OCI-LY3 (cell line): ENCODE measurements around the gene MRPS11.
"Not testable (repeated sequence)": the region's sequence is repeated elsewhere in the genome, so short reads cannot be mapped to it uniquely, and the experiment has no call there.

Experiments used
- H2AFZ ChIP-seq: fragments of 200-600, 300-600 bp; shearing (Covaris generic); 2 replicates; pipeline ENCODE4 v1.6.0; 2014; ENCODE audit warnings: antibody characterized with exemption, low read depth, low read length
- H3K27ac ChIP-seq: fragments of 200-600, 300-600 bp; sonication (generic); 2 replicates; pipeline ENCODE4 v1.5.1; 2014; ENCODE audit warnings: mild to moderate bottlenecking, low read length, moderate library complexity, mixed read lengths
- H3K27me3 ChIP-seq: fragments of 200-600, 300-600 bp; sonication (generic); 2 replicates; pipeline ENCODE4 v1.6.1; 2014; ENCODE audit warnings: low read depth, low read length, mixed read lengths
- H3K36me3 ChIP-seq: fragments of 200-600, 300-600 bp; sonication (generic); replicated peaks from 2 replicates; pipeline ENCODE3; 2014; ENCODE audit warnings: low read depth, low read length, mixed read lengths
- H3K4me1 ChIP-seq: fragments of 300-600, 200-600 bp; sonication (generic); 2 replicates; pipeline ENCODE4 v1.6.1; 2014; ENCODE audit warnings: low read length, mixed read lengths
- H3K4me2 ChIP-seq: fragments of 200-600, 300-600 bp; sonication (generic); 2 replicates; pipeline ENCODE4 v1.6.1; 2014; ENCODE audit warnings: low read length, mixed read lengths
- H3K4me3 ChIP-seq: fragments of 300-600, 200-600 bp; sonication (generic); 2 replicates; pipeline ENCODE4 v1.5.1; 2014; ENCODE audit warnings: antibody characterized with exemption, mild to moderate bottlenecking, low read length, moderate library complexity
- H3K79me2 ChIP-seq: fragments of 300-600, 200-600 bp; shearing (Covaris generic); 2 replicates; pipeline ENCODE4 v1.6.1; 2014; ENCODE audit warnings: mild to moderate bottlenecking, low read length, mixed read lengths
- H3K9ac ChIP-seq: fragments of 300-600, 200-600 bp; shearing (Covaris generic); 2 replicates; pipeline ENCODE4 v1.6.0; 2014; ENCODE audit warnings: mild to moderate bottlenecking, low read length, moderate library complexity
- H3K9me3 ChIP-seq: fragments of 200-600, 300-600 bp; shearing (Covaris generic); 2 replicates; pipeline ENCODE4 v1.6.1; 2014; ENCODE audit warnings: low read length, mixed read lengths; ENCODE audit not compliant: insufficient read depth
- H4K20me1 ChIP-seq: fragments of 200-600, 300-600 bp; sonication (generic); 2 replicates; pipeline ENCODE4 v1.6.1; 2016; ENCODE audit warnings: low read length, mixed read lengths; ENCODE audit not compliant: insufficient read depth
- EZH2phosphoT487 ChIP-seq: fragments of 200-600 bp; shearing (Covaris generic); IDR thresholded peaks from 2 replicates; pipeline ENCODE4 v1.6.1; 2018; ENCODE audit warnings: antibody characterized with exemption, mixed run types, low read depth
- TF ChIP-seq, protein P1 (sequence below): fragments of 200-600, 300-600 bp; sonication (generic); IDR thresholded peaks from 2 replicates; pipeline ENCODE4 v1.5.1; 2014; ENCODE audit warnings: antibody characterized with exemption, low read length, low read depth

The MRPS11 gene

DNA sequence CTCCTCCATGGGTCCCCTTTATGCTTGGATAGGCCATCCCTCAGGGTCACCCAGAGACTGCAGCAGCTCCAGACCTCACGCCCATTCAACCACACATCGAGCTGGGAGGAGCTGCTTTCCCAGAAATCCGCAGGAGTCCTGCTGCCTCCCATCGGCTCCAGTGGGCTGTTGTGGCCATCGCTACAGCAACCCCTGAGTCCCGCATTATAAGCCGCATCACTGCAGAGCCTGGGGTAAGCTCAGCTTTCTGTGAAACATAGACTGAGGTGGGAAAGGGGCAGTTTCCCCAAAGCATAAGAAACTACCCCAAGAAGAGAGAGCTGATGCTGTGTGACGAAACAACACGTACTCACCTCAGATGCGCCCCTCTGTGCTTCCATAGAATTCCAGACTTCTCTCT lies 36.1 kb upstream of the MRPS11 start:
- H3K79me2 ChIP-seq: no peaks in the 10 kb centered on the region
- no peak for TF ChIP-seq EZH2phosphoT487
- TF ChIP-seq, protein P1, sequence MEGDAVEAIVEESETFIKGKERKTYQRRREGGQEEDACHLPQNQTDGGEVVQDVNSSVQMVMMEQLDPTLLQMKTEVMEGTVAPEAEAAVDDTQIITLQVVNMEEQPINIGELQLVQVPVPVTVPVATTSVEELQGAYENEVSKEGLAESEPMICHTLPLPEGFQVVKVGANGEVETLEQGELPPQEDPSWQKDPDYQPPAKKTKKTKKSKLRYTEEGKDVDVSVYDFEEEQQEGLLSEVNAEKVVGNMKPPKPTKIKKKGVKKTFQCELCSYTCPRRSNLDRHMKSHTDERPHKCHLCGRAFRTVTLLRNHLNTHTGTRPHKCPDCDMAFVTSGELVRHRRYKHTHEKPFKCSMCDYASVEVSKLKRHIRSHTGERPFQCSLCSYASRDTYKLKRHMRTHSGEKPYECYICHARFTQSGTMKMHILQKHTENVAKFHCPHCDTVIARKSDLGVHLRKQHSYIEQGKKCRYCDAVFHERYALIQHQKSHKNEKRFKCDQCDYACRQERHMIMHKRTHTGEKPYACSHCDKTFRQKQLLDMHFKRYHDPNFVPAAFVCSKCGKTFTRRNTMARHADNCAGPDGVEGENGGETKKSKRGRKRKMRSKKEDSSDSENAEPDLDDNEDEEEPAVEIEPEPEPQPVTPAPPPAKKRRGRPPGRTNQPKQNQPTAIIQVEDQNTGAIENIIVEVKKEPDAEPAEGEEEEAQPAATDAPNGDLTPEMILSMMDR: no peak
- peaks cover 63% of the 10 kb centered on the region for H3K27me3 ChIP-seq

DNA sequence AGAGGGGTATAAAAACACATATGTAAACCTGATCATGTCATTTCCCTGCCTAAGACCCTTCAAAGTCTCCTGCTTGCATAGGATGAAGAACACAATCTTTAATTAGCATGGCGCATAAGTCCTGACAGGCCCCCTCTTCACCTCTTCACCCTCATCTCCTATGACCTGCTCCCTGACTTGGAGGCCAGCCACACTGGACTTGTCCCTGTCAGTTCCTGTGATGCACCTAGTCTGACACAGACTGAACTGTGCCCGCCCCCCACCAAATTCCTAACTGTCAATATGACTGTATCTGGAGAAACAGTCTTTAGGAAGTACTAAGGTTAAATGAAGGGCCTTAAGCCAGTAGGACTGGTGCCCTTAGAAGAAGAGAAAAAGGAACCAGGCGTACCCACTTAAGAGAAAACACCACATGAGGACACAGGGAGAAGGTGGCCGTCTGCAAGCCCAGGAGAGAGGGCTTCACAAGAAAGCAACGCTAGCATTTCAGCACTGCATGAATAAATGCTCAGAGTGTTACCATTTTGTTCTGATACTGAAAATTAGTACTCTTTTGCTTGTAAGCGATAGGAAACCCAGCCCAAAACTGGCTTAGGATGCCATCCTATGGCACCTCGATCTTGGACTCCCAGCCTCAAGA lies 34.3 kb upstream of the MRPS11 start:
- no peak for TF ChIP-seq EZH2phosphoT487
- H3K27ac ChIP-seq: no peak overlapping the region
- no peaks in the 10 kb centered on the region for H4K20me1 ChIP-seq
- no peaks in the 10 kb centered on the region for H3K79me2 ChIP-seq
- H3K27me3 ChIP-seq: peaks cover 45% of the 10 kb centered on the region
- no peak overlapping the region for H3K4me2 ChIP-seq
- H2AFZ ChIP-seq: no peak overlapping the region
- no peaks in the 10 kb centered on the region for H3K36me3 ChIP-seq
- H3K4me3 ChIP-seq: no peak overlapping the region
- no peak overlapping the region for H3K9ac ChIP-seq
- no peaks in the 10 kb centered on the region for H3K4me1 ChIP-seq
- H3K9me3 ChIP-seq: no peaks in the 10 kb centered on the region

More for the DNA sequence above, 36.1 kb upstream of the MRPS11 start:
- Histone ChIP-seq H2AFZ (no peak overlapping the region), H3K36me3 (no peaks in the 10 kb centered on the region), H3K4me2 (no peak overlapping the region), H3K9me3 (no peaks in the 10 kb centered on the region), H3K4me3 (no peak overlapping the region), H4K20me1 (no peaks in the 10 kb centered on the region), H3K9ac (no peak overlapping the region), H3K27ac (no peak overlapping the region), H3K4me1 (no peaks in the 10 kb centered on the region)

DNA sequence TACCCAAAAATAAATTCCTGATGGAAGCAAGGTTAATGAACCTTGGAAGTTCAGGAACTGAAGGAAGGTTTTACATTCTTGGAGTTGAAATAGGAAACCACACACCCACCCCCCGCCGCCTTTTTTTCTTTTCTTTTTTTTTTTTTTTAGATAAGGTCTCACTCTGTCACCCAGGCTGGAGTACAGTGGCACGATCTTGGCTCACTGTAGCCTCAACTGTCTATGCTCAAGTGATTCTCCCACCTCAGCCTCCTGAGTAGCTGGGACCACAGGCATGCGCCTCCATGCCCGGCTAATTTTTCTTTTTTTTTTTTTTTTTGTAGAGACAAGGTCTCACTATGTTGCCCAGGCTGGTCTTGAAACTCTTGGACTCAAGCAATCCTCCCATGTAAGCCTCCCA lies 33.4 kb upstream of the MRPS11 start:
- not testable (repeated sequence) for H4K20me1 ChIP-seq, H3K9me3 ChIP-seq, H3K4me1 ChIP-seq, H3K4me3 ChIP-seq, H3K36me3 ChIP-seq, H2AFZ ChIP-seq, H3K4me2 ChIP-seq, H3K9ac ChIP-seq, H3K79me2 ChIP-seq, H3K27ac ChIP-seq
- H3K27me3 ChIP-seq: peaks cover 37% of the 10 kb centered on the region

DNA sequence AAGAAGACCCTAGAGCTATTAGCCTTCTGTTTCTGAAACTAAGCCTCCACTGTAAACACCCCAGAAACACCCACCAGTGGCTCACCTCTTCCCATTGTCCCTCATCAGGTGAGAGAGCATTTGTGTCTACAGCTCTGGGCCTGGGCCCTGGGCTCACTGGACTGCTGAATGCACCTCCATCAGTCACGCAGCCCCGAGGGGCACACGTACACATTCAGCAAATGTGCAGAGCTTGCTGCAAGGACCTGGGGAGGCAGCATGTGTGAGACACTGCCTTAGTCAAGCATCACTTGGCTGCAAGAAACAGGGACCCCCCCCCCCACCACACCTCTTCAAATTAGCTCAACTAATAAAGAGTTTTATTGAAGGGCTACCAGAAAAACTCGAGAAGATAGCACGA lies 29.3 kb upstream of the MRPS11 start:
- no peak overlapping the region for H3K9ac ChIP-seq
- H3K27me3 ChIP-seq: peaks cover 42% of the 10 kb centered on the region
- H2AFZ ChIP-seq: no peak overlapping the region
- TF ChIP-seq EZH2phosphoT487: no peak
- TF ChIP-seq, protein P1: no peak
- H3K9me3 ChIP-seq: no peaks in the 10 kb centered on the region
- no peaks in the 10 kb centered on the region for H3K79me2 ChIP-seq
- no peaks in the 10 kb centered on the region for H4K20me1 ChIP-seq
- no peak overlapping the region for H3K27ac ChIP-seq
- H3K4me1 ChIP-seq: no peaks in the 10 kb centered on the region
- H3K4me2 ChIP-seq: no peak overlapping the region
- no peak overlapping the region for H3K4me3 ChIP-seq
- H3K36me3 ChIP-seq: no peaks in the 10 kb centered on the region

DNA sequence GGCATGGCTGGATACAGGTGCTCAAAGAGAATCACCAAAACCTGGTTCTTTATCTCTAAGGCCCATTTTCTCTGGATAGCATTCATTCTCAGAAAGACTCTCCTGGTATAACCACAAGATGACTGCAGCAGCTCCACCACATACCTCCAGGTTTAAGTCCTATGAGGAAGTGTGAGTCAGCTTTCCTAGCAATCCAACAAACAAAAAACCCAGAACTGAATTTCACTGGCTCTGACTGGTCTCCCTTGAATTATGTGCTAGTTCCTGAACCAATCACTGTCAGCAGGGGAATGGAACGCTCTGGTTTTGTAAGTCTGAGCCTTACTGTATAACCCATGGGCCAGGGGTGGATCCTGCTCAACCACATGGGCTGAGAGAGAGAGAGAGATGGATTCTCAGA lies 27.5 kb upstream of the MRPS11 start:
- H3K4me1 ChIP-seq: no peaks in the 10 kb centered on the region
- no peak overlapping the region for H2AFZ ChIP-seq
- TF ChIP-seq EZH2phosphoT487: no peak
- TF ChIP-seq, protein P1: no peak
- H3K4me2 ChIP-seq: no peak overlapping the region
- H3K36me3 ChIP-seq: no peaks in the 10 kb centered on the region
- 0 out of 2 replicates have a peak, but pooled peaks cover 6% of the 10 kb centered on the region for H3K9me3 ChIP-seq
- no peaks in the 10 kb centered on the region for H3K79me2 ChIP-seq
- H3K27ac ChIP-seq: no peak overlapping the region
- no peak overlapping the region for H3K9ac ChIP-seq
- peaks cover 45% of the 10 kb centered on the region for H3K27me3 ChIP-seq
- H4K20me1 ChIP-seq: no peaks in the 10 kb centered on the region
- no peak overlapping the region for H3K4me3 ChIP-seq
